Mesothelial cell of epicardium (in vitro differentiated cells): ENCODE measurements around the gene FMN2. TPM values are rescaled to one million over a fixed set of nuclear protein-coding genes. Genes with fewer than 3 reads are reported as not detected.

Source experiments
- DNase-seq, 2 experiments: peaks; one replicate each; pipeline ENCODE4 v3.0.0; 2021; ENCODE audit warnings: low spot score in 2 of 2; ENCODE audit not compliant: unreplicated experiment in 2 of 2
- H3K27ac Mint-ChIP-seq: 2 replicates; pipeline ENCODE4 v1.8.0; 2021; ENCODE audit warnings: mixed read lengths
- H3K27me3 Mint-ChIP-seq: 2 replicates; pipeline ENCODE4 v1.8.0; 2021; ENCODE audit warnings: low read depth, mixed read lengths
- H3K36me3 Mint-ChIP-seq: 2 replicates; pipeline ENCODE4 v1.8.0; 2021; ENCODE audit warnings: mixed read lengths
- H3K4me1 Mint-ChIP-seq: 2 replicates; pipeline ENCODE4 v1.8.0; 2021; ENCODE audit warnings: mixed read lengths
- H3K4me3 Mint-ChIP-seq: 2 replicates; pipeline ENCODE4 v1.8.0; 2021; ENCODE audit warnings: mild to moderate bottlenecking, moderate library complexity, mixed read lengths
- H3K9me3 Mint-ChIP-seq: 2 replicates; pipeline ENCODE4 v1.8.0; 2021; ENCODE audit warnings: mixed read lengths
- CTCF ChIP-seq: fragments of 200-600 bp; sonication (generic); IDR thresholded peaks from one replicate; pipeline ENCODE4 v1.5.0; 2021; ENCODE audit warnings: antibody characterized with exemption; ENCODE audit not compliant: unreplicated experiment
- total RNA-seq: library from RNA; stranded (reverse); gene quantifications from 3 replicates; pipeline ENCODE4 v1.2.1, GENCODE V29; 2021

Gene FMN2
- total RNA-seq, 1 donor from 2014 or later, result 0.54 TPM

DNA sequence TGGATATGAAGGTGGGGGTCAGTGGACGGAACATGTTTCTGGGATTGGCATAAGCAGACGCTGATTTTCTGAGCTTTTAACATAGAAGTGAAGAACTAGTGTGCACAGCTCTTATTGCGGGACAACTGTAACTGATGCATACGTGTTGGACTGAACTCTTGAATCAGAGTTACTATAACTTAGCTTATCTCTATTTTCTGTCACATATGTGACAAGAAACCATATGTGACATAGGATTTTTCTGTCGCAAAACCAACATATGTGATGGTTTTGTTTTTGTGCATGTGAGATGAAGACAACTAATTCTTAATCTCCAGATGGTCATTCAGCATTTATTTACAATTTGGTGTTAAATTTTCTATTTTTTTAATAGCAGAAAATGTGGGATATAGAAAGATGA lies 270.4 kb downstream of the FMN2 start:
- no peak for DNase-seq
- H3K36me3 Mint-ChIP-seq, result no peaks in the 10 kb centered on the region
- no peak for TF ChIP-seq CTCF
- no peaks in the 10 kb centered on the region for H3K4me1 Mint-ChIP-seq
- H3K27me3 Mint-ChIP-seq, result peaks cover 2% of the 10 kb centered on the region
- H3K4me3 Mint-ChIP-seq, result no peak overlapping the region
- no peaks in the 10 kb centered on the region for H3K9me3 Mint-ChIP-seq
- no peak overlapping the region for H3K27ac Mint-ChIP-seq

DNA sequence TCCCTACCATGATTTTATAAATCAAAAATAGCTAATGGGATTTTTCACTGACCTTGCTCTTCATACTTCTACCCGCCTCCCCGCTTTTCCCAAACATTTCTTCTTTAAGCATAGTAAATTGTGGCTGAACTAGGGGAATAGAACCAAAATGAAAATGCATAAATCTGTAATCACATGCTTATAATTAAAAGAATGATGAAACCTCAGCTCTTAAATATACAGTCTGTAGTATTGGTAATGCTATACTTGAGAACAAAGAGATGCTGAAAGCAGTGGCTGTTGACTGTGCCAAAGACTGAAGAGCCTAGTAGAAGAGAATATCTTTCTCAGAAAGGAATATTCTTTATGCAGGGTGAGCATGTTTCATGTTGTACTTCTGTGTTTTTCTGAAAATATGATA lies 271.1 kb downstream of the FMN2 start:
- H3K27ac Mint-ChIP-seq, result no peak overlapping the region
- TF ChIP-seq CTCF, result no peak
- peaks cover 3% of the 10 kb centered on the region for H3K27me3 Mint-ChIP-seq
- H3K36me3 Mint-ChIP-seq, result no peaks in the 10 kb centered on the region
- DNase-seq, result no peak
- H3K4me3 Mint-ChIP-seq, result no peak overlapping the region
- no peaks in the 10 kb centered on the region for H3K9me3 Mint-ChIP-seq
- no peaks in the 10 kb centered on the region for H3K4me1 Mint-ChIP-seq

DNA sequence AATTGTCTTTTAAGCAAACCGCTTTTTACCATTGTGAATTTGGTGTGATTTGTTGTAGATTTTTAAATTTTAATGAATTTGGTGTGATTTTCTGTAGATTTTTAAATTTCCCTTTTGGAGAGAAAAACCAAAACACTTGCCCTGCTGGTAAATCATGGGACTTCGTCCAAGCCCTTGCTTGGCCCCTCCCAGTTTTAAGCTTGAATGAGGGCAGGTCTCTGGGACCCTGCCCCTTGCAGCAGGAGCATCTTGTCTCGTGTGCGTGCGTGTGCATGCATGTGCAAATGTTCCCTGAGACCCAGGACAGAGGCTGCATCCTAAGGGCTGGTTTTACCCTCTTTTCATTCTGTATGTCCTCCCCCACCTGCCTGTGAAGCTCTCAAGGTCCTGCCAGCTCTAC lies 271.6 kb downstream of the FMN2 start:
- Mint-ChIP-seq H3K27me3 (peaks cover 3% of the 10 kb centered on the region), H3K4me3 (no peak overlapping the region), H3K9me3 (no peaks in the 10 kb centered on the region), H3K4me1 (no peaks in the 10 kb centered on the region), H3K36me3 (no peaks in the 10 kb centered on the region), H3K27ac (no peak overlapping the region)
- no peak for DNase-seq
- TF ChIP-seq CTCF, result no peak

DNA sequence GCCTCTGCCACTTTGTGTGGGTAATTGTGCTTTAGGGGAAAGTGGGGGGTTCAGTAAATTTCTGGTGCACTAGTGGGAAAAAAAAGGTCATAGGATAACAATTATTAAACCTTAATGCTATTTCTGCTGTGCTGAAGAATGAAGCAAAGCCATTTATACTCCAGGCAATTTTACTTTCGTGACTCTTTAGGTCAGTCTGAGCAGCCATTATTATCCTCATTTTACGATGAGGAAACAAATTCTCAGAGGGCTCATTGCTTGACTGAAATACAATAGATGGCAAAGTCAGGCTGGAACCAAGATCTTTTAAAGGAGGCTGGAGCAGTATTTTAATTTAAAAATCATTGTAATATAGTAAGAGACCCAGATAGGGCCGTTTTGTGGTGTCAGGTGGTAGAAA lies 272.2 kb downstream of the FMN2 start:
- H3K27me3 Mint-ChIP-seq, result peaks cover 3% of the 10 kb centered on the region
- no peak for TF ChIP-seq CTCF

DNA sequence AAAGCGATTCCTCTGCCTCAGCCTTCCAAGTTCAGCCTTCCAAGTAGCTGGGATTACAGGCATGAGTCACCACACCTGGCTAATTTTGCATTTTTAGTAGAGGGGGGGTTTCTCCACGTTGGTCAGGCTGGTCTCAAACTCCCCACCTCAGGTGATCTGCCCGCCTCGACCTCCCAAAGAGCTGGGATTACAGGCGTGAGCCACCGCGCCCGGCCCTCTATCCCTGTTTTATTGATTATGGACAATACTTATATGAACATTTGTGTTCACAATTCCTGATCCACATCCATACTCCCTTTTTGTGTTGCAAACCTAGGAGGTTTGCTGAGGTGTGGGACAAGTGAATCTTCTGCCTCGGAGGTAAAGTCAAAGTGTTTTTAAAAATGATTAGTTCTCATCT lies 275.0 kb downstream of the FMN2 start:
- TF ChIP-seq CTCF, result no peak
- no peaks in the 10 kb centered on the region for H3K4me1 Mint-ChIP-seq
- no peaks in the 10 kb centered on the region for H3K36me3 Mint-ChIP-seq
- H3K27me3 Mint-ChIP-seq, result peaks cover 2% of the 10 kb centered on the region
- DNase-seq, result no peak
- H3K27ac Mint-ChIP-seq, result no peak overlapping the region
- no peak overlapping the region for H3K4me3 Mint-ChIP-seq
- H3K9me3 Mint-ChIP-seq, result peaks cover 4% of the 10 kb centered on the region

More for the DNA sequence above, 272.2 kb downstream of the FMN2 start:
- no peak for DNase-seq
- H3K4me3 Mint-ChIP-seq, result no peak overlapping the region
- H3K4me1 Mint-ChIP-seq, result no peaks in the 10 kb centered on the region
- no peak overlapping the region for H3K27ac Mint-ChIP-seq
- no peaks in the 10 kb centered on the region for H3K36me3 Mint-ChIP-seq
- H3K9me3 Mint-ChIP-seq, result no peaks in the 10 kb centered on the region

GRCh38 chr1:240385551-240385950 lies 293.9 kb downstream of the FMN2 start:
- H3K9me3 Mint-ChIP-seq, result peaks cover 21% of the 10 kb centered on the region
- H3K4me1 Mint-ChIP-seq, result peaks cover 10% of the 10 kb centered on the region
- TF ChIP-seq CTCF, result no peak
- no peaks in the 10 kb centered on the region for H3K27me3 Mint-ChIP-seq
- no peak overlapping the region for H3K27ac Mint-ChIP-seq
- H3K4me3 Mint-ChIP-seq, result no peak overlapping the region
- H3K36me3 Mint-ChIP-seq, result peaks cover 7% of the 10 kb centered on the region
- DNase-seq, result no peak
